ENCODE results near the gene TAGLN.
A peak's percentile ranks its signal among the peaks of the same experiment; 100 is the strongest.

Gene TAGLN

DNA sequence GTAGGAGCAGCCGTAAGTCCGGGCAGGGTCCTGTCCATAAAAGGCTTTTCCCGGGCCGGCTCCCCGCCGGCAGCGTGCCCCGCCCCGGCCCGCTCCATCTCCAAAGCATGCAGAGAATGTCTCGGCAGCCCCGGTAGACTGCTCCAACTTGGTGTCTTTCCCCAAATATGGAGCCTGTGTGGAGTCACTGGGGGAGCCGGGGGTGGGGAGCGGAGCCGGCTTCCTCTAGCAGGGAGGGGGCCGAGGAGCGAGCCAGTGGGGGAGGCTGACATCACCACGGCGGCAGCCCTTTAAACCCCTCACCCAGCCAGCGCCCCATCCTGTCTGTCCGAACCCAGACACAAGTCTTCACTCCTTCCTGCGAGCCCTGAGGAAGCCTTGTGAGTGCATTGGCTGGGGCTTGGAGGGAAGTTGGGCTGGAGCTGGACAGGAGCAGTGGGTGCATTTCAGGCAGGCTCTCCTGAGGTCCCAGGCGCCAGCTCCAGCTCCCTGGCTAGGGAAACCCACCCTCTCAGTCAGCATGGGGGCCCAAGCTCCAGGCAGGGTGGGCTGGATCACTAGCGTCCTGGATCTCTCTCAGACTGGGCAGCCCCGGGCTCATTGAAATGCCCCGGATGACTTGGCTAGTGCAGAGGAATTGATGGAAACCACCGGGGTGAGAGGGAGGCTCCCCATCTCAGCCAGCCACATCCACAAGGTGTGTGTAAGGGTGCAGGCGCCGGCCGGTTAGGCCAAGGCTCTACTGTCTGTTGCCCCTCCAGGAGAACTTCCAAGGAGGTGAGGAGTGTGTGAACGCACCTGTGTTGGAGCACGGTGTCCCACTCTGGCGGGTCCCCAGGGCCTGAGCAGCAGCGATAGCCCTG lies at the start of gene TAGLN:
Gene TAGLN (plus strand): TSS at position 318 of the 863 bp plus-strand sequence. CDS start 3,644 bp downstream, outside the sequence.
- peak within 1 kb of the TSS; percentile 26 for H3K27ac ChIP-seq (ENCODE audit: low read length)
- H3K36me3 ChIP-seq (ENCODE audit: control insufficient read depth, low read depth, low read length) = peaks cover 14% of the 10 kb centered on the region
- no peaks in the 10 kb centered on the region for H3K9me3 ChIP-seq (ENCODE audit: control insufficient read depth, low read depth, low read length)
- H3K9ac ChIP-seq (ENCODE audit: low read length) = peak within 1 kb of the TSS; percentile 74
- no peaks in the 10 kb centered on the region for H3K27me3 ChIP-seq (ENCODE audit: control insufficient read depth, insufficient read depth, low read length)
- peaks cover 25% of the 10 kb centered on the region for H3K4me1 ChIP-seq (ENCODE audit: control insufficient read depth, low read depth, low read length)
- peak within 1 kb of the TSS; percentile 66 for H3K4me3 ChIP-seq (ENCODE audit: low read length)

GRCh38 chr11:117152066-117152465 lies 47.1 kb upstream of the TAGLN start:
- H3K9ac ChIP-seq (ENCODE audit: low read length) = no peak overlapping the region
- no peak overlapping the region for H3K4me3 ChIP-seq (ENCODE audit: low read length)
- no peak overlapping the region for H3K27ac ChIP-seq (ENCODE audit: low read length)
- H3K36me3 ChIP-seq (ENCODE audit: control insufficient read depth, low read depth, low read length) = peaks cover 40% of the 10 kb centered on the region
- no peaks in the 10 kb centered on the region for H3K27me3 ChIP-seq (ENCODE audit: control insufficient read depth, insufficient read depth, low read length)
- no peaks in the 10 kb centered on the region for H3K4me1 ChIP-seq (ENCODE audit: control insufficient read depth, low read depth, low read length)
- no peaks in the 10 kb centered on the region for H3K9me3 ChIP-seq (ENCODE audit: control insufficient read depth, low read depth, low read length)

- no peak overlapping the region for H3K4me3 ChIP-seq (ENCODE audit: low read length)
- H3K27me3 ChIP-seq (ENCODE audit: control insufficient read depth, insufficient read depth, low read length) = no peaks in the 10 kb centered on the region
- H3K36me3 ChIP-seq (ENCODE audit: control insufficient read depth, low read depth, low read length) = peaks cover 43% of the 10 kb centered on the region
- no peak overlapping the region for H3K9ac ChIP-seq (ENCODE audit: low read length)
- no peak overlapping the region for H3K27ac ChIP-seq (ENCODE audit: low read length)
- no peaks in the 10 kb centered on the region for H3K9me3 ChIP-seq (ENCODE audit: control insufficient read depth, low read depth, low read length)
- H3K4me1 ChIP-seq (ENCODE audit: control insufficient read depth, low read depth, low read length) = no peaks in the 10 kb centered on the region
Measured at GRCh38 chr11:117154468-117154867, 44.7 kb upstream of the TAGLN start.

DNA sequence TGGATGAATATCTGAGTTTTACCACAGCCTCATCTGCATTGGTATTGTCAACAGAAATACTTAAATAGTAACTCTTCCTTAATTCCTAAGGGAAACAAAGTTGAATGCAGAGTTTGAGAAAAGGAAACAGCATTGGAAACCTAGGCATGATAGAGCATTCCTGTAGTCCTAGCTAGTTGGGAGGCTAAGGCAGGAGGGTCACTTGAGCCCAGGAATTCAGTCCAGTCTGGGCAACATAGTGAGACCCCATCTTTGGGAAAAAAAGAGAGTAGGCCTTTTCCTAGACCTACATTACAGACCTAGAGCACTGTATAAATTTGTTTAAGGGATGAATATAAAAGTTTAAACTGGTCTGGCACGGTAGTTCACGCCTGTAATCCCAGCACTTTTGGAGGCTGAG lies 41.7 kb upstream of the TAGLN start:
- Histone ChIP-seq H3K9me3 (ENCODE audit: control insufficient read depth, low read depth, low read length) (no peaks in the 10 kb centered on the region), H3K36me3 (ENCODE audit: control insufficient read depth, low read depth, low read length) (peaks cover 67% of the 10 kb centered on the region), H3K4me1 (ENCODE audit: control insufficient read depth, low read depth, low read length) (no peaks in the 10 kb centered on the region), H3K27ac (ENCODE audit: low read length) (no peak overlapping the region), H3K9ac (ENCODE audit: low read length) (no peak overlapping the region), H3K4me3 (ENCODE audit: low read length) (no peak overlapping the region), H3K27me3 (ENCODE audit: control insufficient read depth, insufficient read depth, low read length) (no peaks in the 10 kb centered on the region)

- H3K27ac ChIP-seq (ENCODE audit: low read length) = no peak overlapping the region
- H3K4me1 ChIP-seq (ENCODE audit: control insufficient read depth, low read depth, low read length) = no peaks in the 10 kb centered on the region
- H3K9me3 ChIP-seq (ENCODE audit: control insufficient read depth, low read depth, low read length) = no peaks in the 10 kb centered on the region
- H3K4me3 ChIP-seq (ENCODE audit: low read length) = no peak overlapping the region
- H3K27me3 ChIP-seq (ENCODE audit: control insufficient read depth, insufficient read depth, low read length) = no peaks in the 10 kb centered on the region
- H3K9ac ChIP-seq (ENCODE audit: low read length) = no peak overlapping the region
- peaks cover 77% of the 10 kb centered on the region for H3K36me3 ChIP-seq (ENCODE audit: control insufficient read depth, low read depth, low read length)
Measured at GRCh38 chr11:117159892-117160291, 39.3 kb upstream of the TAGLN start.

- Histone ChIP-seq H3K36me3 (ENCODE audit: control insufficient read depth, low read depth, low read length) (peaks cover 75% of the 10 kb centered on the region), H3K27ac (ENCODE audit: low read length) (no peak overlapping the region), H3K27me3 (ENCODE audit: control insufficient read depth, insufficient read depth, low read length) (no peaks in the 10 kb centered on the region)
Measured at GRCh38 chr11:117160826-117161225, 38.3 kb upstream of the TAGLN start.

GRCh38 chr11:117166491-117166890 lies 32.7 kb upstream of the TAGLN start:
- Histone ChIP-seq H3K4me3 (ENCODE audit: low read length) (no peak overlapping the region), H3K9me3 (ENCODE audit: control insufficient read depth, low read depth, low read length) (no peaks in the 10 kb centered on the region), H3K9ac (ENCODE audit: low read length) (no peak overlapping the region), H3K36me3 (ENCODE audit: control insufficient read depth, low read depth, low read length) (peaks cover 75% of the 10 kb centered on the region), H3K4me1 (ENCODE audit: control insufficient read depth, low read depth, low read length) (no peaks in the 10 kb centered on the region), H3K27me3 (ENCODE audit: control insufficient read depth, insufficient read depth, low read length) (no peaks in the 10 kb centered on the region), H3K27ac (ENCODE audit: low read length) (no peak overlapping the region)

More at GRCh38 chr11:117160826-117161225, 38.3 kb upstream of the TAGLN start:
- H3K4me1 ChIP-seq (ENCODE audit: control insufficient read depth, low read depth, low read length) = no peaks in the 10 kb centered on the region
- no peak overlapping the region for H3K4me3 ChIP-seq (ENCODE audit: low read length)
- no peaks in the 10 kb centered on the region for H3K9me3 ChIP-seq (ENCODE audit: control insufficient read depth, low read depth, low read length)
- H3K9ac ChIP-seq (ENCODE audit: low read length) = no peak overlapping the region

GRCh38 chr11:117169736-117170135 lies 29.4 kb upstream of the TAGLN start:
- Histone ChIP-seq H3K9me3 (ENCODE audit: control insufficient read depth, low read depth, low read length) (no peaks in the 10 kb centered on the region), H3K36me3 (ENCODE audit: control insufficient read depth, low read depth, low read length) (peaks cover 46% of the 10 kb centered on the region), H3K4me1 (ENCODE audit: control insufficient read depth, low read depth, low read length) (no peaks in the 10 kb centered on the region), H3K4me3 (ENCODE audit: low read length) (no peak overlapping the region), H3K9ac (ENCODE audit: low read length) (no peak overlapping the region), H3K27me3 (ENCODE audit: control insufficient read depth, insufficient read depth, low read length) (no peaks in the 10 kb centered on the region), H3K27ac (ENCODE audit: low read length) (no peak overlapping the region)

- H3K9me3 ChIP-seq (ENCODE audit: control insufficient read depth, low read depth, low read length) = no peaks in the 10 kb centered on the region
- no peak overlapping the region for H3K27ac ChIP-seq (ENCODE audit: low read length)
- H3K9ac ChIP-seq (ENCODE audit: low read length) = no peak overlapping the region
- no peak overlapping the region for H3K4me3 ChIP-seq (ENCODE audit: low read length)
- H3K4me1 ChIP-seq (ENCODE audit: control insufficient read depth, low read depth, low read length) = no peaks in the 10 kb centered on the region
- no peaks in the 10 kb centered on the region for H3K27me3 ChIP-seq (ENCODE audit: control insufficient read depth, insufficient read depth, low read length)
- peaks cover 44% of the 10 kb centered on the region for H3K36me3 ChIP-seq (ENCODE audit: control insufficient read depth, low read depth, low read length)
Measured at GRCh38 chr11:117170210-117170609, 29.0 kb upstream of the TAGLN start.

DNA sequence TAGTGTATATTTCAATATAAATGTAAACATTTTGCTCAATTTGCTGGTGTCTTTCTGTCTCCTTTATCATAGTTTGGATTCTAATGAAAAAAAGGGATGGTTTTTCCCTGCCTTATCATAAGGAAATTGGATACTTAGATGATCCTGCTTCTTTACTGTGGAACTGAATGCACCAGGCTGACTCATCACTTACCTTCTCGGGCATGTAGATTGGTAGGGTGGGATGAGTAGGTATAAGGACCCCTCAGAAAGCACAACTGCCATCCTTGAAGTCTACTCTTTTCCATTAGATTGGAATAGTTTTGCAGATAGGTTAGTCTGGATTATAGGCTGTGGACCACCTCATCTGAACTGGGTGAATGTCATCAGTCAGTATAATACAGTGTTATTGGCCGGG lies 28.2 kb upstream of the TAGLN start:
- Histone ChIP-seq H3K4me3 (ENCODE audit: low read length) (no peak overlapping the region), H3K36me3 (ENCODE audit: control insufficient read depth, low read depth, low read length) (peaks cover 37% of the 10 kb centered on the region), H3K9ac (ENCODE audit: low read length) (no peak overlapping the region), H3K4me1 (ENCODE audit: control insufficient read depth, low read depth, low read length) (no peaks in the 10 kb centered on the region), H3K27ac (ENCODE audit: low read length) (no peak overlapping the region), H3K27me3 (ENCODE audit: control insufficient read depth, insufficient read depth, low read length) (no peaks in the 10 kb centered on the region), H3K9me3 (ENCODE audit: control insufficient read depth, low read depth, low read length) (no peaks in the 10 kb centered on the region)

DNA sequence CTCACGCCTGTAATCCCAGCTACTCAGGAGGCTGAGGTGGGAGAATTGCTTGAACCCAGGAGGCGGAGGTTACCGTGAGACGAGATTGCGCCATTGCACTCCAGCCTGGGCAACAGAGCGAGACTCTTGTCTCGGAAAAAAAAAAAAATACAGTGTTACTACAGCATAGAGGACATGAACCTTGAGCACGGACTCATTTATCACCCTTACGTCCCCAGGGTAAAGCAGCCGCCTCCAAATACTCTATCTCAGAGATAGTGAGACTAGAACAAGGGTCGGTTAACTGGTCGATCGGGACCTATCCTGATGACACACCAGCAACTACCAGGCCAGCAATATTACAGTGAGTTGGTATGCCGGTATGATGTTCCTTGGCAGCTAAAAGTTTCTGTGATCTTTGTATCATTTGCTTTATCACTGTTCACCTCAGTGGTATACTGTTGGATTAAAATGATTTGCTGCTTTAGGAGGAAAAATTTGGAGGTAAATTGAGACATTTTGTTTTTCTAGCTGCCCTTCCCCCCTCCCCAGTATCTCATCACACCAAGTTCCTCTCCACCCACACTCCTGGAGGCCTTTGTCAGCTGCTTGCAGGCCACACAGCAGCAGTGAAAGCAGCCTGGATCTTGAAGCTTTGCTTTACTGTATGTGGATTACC lies 27.6 kb upstream of the TAGLN start:
- peaks cover 32% of the 10 kb centered on the region for H3K36me3 ChIP-seq (ENCODE audit: control insufficient read depth, low read depth, low read length)
- H3K27ac ChIP-seq (ENCODE audit: low read length) = peak overlapping the region; percentile 43
- H3K9ac ChIP-seq (ENCODE audit: low read length) = no peak overlapping the region
- H3K4me1 ChIP-seq (ENCODE audit: control insufficient read depth, low read depth, low read length) = no peaks in the 10 kb centered on the region
- no peak overlapping the region for H3K4me3 ChIP-seq (ENCODE audit: low read length)
- no peaks in the 10 kb centered on the region for H3K27me3 ChIP-seq (ENCODE audit: control insufficient read depth, insufficient read depth, low read length)
- H3K9me3 ChIP-seq (ENCODE audit: control insufficient read depth, low read depth, low read length) = no peaks in the 10 kb centered on the region
